Measurements from ENCODE around the gene UBR4.
A peak's percentile ranks its signal among the peaks of the same experiment; 100 is the strongest.

Gene UBR4

GRCh38 chr1:19096036-19096833 is 113.8 kb downstream of the UBR4 start:
- Mint-ChIP-seq H3K4me3 (no peak overlapping the region), H3K36me3 (ENCODE audit: low read depth) (peaks cover 50% of the 10 kb centered on the region), H3K27me3 (ENCODE audit: low read depth) (no peaks in the 10 kb centered on the region), H3K27ac (no peak overlapping the region), H3K9me3 (no peaks in the 10 kb centered on the region), H3K4me1 (ENCODE audit: low read depth) (no peaks in the 10 kb centered on the region)
- DNase-seq (ENCODE audit: low spot score): no peak

- Mint-ChIP-seq H3K9me3 (no peaks in the 10 kb centered on the region), H3K36me3 (ENCODE audit: low read depth) (peaks cover 56% of the 10 kb centered on the region), H3K27ac (no peak overlapping the region), H3K4me3 (no peak overlapping the region), H3K27me3 (ENCODE audit: low read depth) (no peaks in the 10 kb centered on the region), H3K4me1 (ENCODE audit: low read depth) (peaks cover 8% of the 10 kb centered on the region)
- DNase-seq (ENCODE audit: low spot score): no peak
Observed at GRCh38 chr1:19091196-19091953, 118.7 kb downstream of the UBR4 start.

DNA sequence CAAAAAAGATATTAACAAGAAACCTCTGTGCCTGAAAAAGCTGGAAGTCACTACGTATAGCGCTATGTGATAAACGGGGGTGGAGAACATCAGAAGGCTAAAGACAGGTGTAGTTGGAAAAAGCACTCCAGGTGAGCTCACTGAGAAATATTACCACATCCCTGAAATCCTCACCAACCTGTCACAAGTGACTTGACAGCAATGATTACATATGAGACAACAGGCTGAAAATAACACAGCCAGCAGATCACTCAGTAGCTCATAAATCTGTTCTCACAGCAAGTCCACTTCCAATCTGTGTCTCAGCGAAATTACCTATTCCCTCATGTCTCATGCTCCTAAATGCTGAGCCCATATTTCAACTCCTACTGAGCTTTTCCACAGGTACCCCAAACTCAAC is 120.5 kb downstream of the UBR4 start:
- peaks cover 8% of the 10 kb centered on the region for H3K4me1 Mint-ChIP-seq (ENCODE audit: low read depth)
- no peaks in the 10 kb centered on the region for H3K9me3 Mint-ChIP-seq
- H3K27ac Mint-ChIP-seq: no peak overlapping the region
- DNase-seq (ENCODE audit: low spot score): no peak
- H3K4me3 Mint-ChIP-seq: no peak overlapping the region
- peaks cover 61% of the 10 kb centered on the region for H3K36me3 Mint-ChIP-seq (ENCODE audit: low read depth)
- H3K27me3 Mint-ChIP-seq (ENCODE audit: low read depth): no peaks in the 10 kb centered on the region

- Mint-ChIP-seq H3K36me3 (ENCODE audit: low read depth) (peaks cover 62% of the 10 kb centered on the region), H3K4me1 (ENCODE audit: low read depth) (peaks cover 8% of the 10 kb centered on the region), H3K27me3 (ENCODE audit: low read depth) (no peaks in the 10 kb centered on the region), H3K27ac (no peak overlapping the region), H3K4me3 (no peak overlapping the region), H3K9me3 (no peaks in the 10 kb centered on the region)
- no peak for DNase-seq (ENCODE audit: low spot score)
Observed at GRCh38 chr1:19088717-19089442, 121.2 kb downstream of the UBR4 start.

DNA sequence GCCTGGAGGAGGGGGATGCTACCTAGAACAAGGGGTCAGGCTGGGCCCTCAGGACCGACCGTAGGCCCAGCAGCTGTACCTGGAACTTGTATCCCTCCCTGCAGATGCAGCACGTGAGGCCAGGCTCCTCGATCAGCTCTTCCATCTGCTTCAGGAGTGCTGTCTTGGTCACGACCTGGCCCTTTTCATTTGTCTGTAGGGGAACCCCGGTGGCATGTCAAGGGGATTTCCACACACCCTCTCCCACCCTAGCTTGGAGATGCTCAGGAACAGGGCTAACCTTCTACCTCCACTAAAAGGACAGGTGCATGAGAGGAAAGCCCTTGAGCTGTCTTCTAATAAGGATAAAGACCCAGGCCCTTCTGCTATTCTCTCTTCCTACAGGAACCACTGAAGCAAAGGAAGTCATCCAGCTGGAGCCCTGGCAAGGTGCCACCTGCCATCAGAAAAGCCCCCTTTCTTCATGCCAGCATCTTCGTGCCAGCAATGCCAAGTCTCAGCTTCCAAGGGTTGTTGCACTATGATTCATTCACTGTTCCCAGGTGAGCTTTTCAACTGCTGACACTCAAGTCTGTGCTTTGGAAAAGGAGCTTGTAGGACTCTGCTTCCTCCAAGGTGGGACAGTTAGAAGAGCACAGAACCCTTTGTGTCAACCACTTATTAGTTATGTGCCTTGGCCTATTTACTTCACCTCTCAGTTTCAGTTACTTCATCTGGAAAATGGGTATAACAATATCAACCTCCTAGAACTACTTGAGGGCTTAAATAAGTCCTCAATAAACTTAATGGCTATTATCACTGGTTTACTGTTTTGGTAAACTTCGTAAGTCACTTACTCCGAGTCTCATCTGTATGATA is 122.1 kb downstream of the UBR4 start:
- H3K4me1 Mint-ChIP-seq (ENCODE audit: low read depth): peaks cover 11% of the 10 kb centered on the region
- H3K9me3 Mint-ChIP-seq: no peaks in the 10 kb centered on the region
- peaks cover 61% of the 10 kb centered on the region for H3K36me3 Mint-ChIP-seq (ENCODE audit: low read depth)
- H3K27me3 Mint-ChIP-seq (ENCODE audit: low read depth): no peaks in the 10 kb centered on the region
- DNase-seq (ENCODE audit: low spot score): peak; percentile 17
- peak overlapping the region; percentile 50 for H3K27ac Mint-ChIP-seq
- no peak overlapping the region for H3K4me3 Mint-ChIP-seq

- H3K9me3 Mint-ChIP-seq: no peaks in the 10 kb centered on the region
- no peak for DNase-seq (ENCODE audit: low spot score)
- peaks cover 12% of the 10 kb centered on the region for H3K4me1 Mint-ChIP-seq (ENCODE audit: low read depth)
- peaks cover 59% of the 10 kb centered on the region for H3K36me3 Mint-ChIP-seq (ENCODE audit: low read depth)
- H3K4me3 Mint-ChIP-seq: no peak overlapping the region
- peak overlapping the region; percentile 50 for H3K27ac Mint-ChIP-seq
- no peaks in the 10 kb centered on the region for H3K27me3 Mint-ChIP-seq (ENCODE audit: low read depth)
Observed at GRCh38 chr1:19087017-19087736, 122.9 kb downstream of the UBR4 start.

- Mint-ChIP-seq H3K4me3 (no peak overlapping the region), H3K4me1 (ENCODE audit: low read depth) (peaks cover 13% of the 10 kb centered on the region), H3K9me3 (no peaks in the 10 kb centered on the region), H3K27me3 (ENCODE audit: low read depth) (no peaks in the 10 kb centered on the region), H3K27ac (no peak overlapping the region), H3K36me3 (ENCODE audit: low read depth) (peaks cover 63% of the 10 kb centered on the region)
- no peak for DNase-seq (ENCODE audit: low spot score)
Observed at GRCh38 chr1:19086176-19086875, 123.7 kb downstream of the UBR4 start.

DNA sequence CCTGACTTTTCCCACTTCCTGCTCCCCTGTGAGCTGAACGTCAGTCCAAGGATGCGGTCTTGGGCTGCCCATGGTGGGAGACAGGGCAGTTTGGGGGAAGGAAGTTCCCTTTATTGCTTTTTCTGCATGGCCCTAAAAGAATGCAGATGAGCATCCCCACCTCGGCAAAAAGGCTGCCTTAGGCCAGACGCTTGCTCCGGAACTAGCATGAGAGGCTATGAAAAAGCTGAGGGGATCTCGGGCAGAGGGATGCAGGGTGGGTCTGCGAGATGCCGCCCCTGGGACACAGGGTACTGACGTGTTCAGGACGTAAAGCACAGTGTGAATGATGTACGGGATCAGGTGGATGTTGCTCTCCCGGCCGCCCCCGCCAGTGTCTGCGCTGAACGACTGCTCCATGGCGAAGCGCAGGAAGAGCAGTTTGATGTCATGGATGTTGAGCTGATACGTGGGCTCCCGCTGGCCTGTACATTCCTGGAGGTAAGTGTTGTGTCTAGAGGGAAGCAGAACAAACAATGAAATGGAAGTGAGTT is 125.8 kb downstream of the UBR4 start:
- no peaks in the 10 kb centered on the region for H3K9me3 Mint-ChIP-seq
- no peak overlapping the region for H3K4me3 Mint-ChIP-seq
- H3K27ac Mint-ChIP-seq: no peak overlapping the region
- peaks cover 67% of the 10 kb centered on the region for H3K36me3 Mint-ChIP-seq (ENCODE audit: low read depth)
- peaks cover 8% of the 10 kb centered on the region for H3K4me1 Mint-ChIP-seq (ENCODE audit: low read depth)
- no peaks in the 10 kb centered on the region for H3K27me3 Mint-ChIP-seq (ENCODE audit: low read depth)
- no peak for DNase-seq (ENCODE audit: low spot score)

- H3K4me3 Mint-ChIP-seq: no peak overlapping the region
- no peaks in the 10 kb centered on the region for H3K27me3 Mint-ChIP-seq (ENCODE audit: low read depth)
- no peaks in the 10 kb centered on the region for H3K9me3 Mint-ChIP-seq
- peaks cover 62% of the 10 kb centered on the region for H3K36me3 Mint-ChIP-seq (ENCODE audit: low read depth)
- H3K4me1 Mint-ChIP-seq (ENCODE audit: low read depth): peaks cover 6% of the 10 kb centered on the region
- no peak overlapping the region for H3K27ac Mint-ChIP-seq
- no peak for DNase-seq (ENCODE audit: low spot score)
Observed at GRCh38 chr1:19083081-19083480, 127.0 kb downstream of the UBR4 start.

DNA sequence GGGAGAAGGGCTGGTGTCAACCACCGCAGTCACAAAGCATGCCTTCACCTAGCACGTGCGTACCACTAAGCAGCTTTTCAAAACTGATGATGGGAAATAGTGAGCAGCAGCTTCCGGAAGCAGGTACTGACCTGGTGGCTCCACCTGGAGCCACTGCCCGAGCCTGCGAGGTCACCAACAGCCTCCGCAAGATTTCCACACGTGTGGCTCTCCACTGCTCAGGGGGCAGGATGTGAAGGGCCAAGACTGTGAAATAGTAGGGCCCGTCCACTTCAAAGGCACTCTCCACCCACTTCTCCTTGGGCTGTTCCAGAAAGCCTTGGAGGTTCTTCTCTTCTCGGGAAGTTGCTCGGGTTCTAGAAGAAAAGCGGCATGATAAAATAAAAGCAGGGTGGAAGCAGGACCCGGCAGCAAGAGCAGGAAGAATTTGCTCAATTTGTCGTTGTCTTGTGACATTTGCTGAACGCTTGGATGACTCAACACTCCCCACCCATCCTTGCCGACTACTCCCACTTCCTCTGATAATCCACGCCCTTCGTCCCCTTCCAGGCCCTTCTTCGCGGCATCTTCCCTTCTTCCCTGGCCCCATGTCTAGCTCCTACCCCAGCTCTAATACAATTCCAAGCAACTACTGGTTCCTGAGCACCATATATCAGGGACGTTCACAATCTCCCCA is 128.7 kb downstream of the UBR4 start:
- Mint-ChIP-seq H3K27me3 (ENCODE audit: low read depth) (no peaks in the 10 kb centered on the region), H3K9me3 (no peaks in the 10 kb centered on the region), H3K36me3 (ENCODE audit: low read depth) (peaks cover 72% of the 10 kb centered on the region), H3K27ac (no peak overlapping the region), H3K4me1 (ENCODE audit: low read depth) (peaks cover 6% of the 10 kb centered on the region), H3K4me3 (no peak overlapping the region)
- DNase-seq (ENCODE audit: low spot score): no peak

- Mint-ChIP-seq H3K36me3 (ENCODE audit: low read depth) (peaks cover 74% of the 10 kb centered on the region), H3K4me1 (ENCODE audit: low read depth) (peaks cover 8% of the 10 kb centered on the region), H3K27me3 (ENCODE audit: low read depth) (no peaks in the 10 kb centered on the region), H3K27ac (no peak overlapping the region), H3K9me3 (no peaks in the 10 kb centered on the region), H3K4me3 (no peak overlapping the region)
- no peak for DNase-seq (ENCODE audit: low spot score)
Observed at GRCh38 chr1:19080721-19081120, 129.3 kb downstream of the UBR4 start.

Measured in T-helper 2 cell treated with Interferon-gamma antibody and Interleukin-4, amounts not matched to agents 5 μg/mL and 100 μg/mL, for 36 hours (primary cell).